ENCODE measurements around the gene UBL3.

Gene UBL3

DNA sequence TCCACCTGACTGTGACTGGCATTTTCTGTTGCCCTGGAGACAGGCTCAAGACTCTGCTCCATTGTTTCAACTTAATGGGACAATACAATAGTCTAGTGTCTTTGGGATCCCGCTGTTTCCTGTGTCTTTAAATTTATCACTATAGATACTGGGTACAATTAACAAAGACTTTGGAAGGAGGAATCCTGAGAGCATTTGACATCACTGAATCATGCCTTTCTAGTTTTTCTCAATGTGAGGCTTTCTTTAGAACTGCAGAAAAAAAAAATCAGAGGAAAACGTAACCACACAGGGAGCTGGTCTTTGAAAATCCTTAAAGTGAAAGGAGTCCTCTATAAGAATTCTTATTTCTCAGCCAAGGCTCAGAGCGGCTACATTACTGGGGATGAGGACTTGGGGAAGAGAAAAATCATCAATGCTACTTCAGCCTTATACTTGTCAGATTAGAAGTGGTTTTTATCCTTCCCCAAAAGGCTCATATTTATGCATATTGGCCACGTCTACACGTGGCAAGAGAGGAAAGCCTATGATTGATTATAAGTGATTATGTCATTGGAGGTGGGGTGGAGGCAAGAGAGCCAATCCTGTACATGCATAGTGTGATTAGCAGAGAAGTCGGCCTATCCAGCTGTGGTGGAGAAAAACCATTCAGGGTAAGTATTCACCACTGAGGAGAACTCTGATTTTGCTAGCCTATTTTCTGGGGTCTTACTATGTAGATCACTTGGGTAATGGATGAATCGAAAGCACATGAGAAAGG is 34.4 kb upstream of the UBL3 start:
- Histone ChIP-seq H3K27ac (ENCODE audit: low read depth, low read length) (no peak overlapping the region), H3K36me3 (ENCODE audit: control insufficient read depth in 5 of 5, insufficient read depth in 5 of 5, low read length in 5 of 5) (no peaks in the 10 kb centered on the region), H3K4me1 (ENCODE audit: control insufficient read depth in 5 of 5, insufficient read depth in 5 of 5, low read length in 5 of 5) (no peaks in the 10 kb centered on the region), H3K9ac (ENCODE audit: low read length in 5 of 5) (no peak overlapping the region), H3K4me3 (ENCODE audit: low read depth in 1 of 5, low read length in 5 of 5) (no peak overlapping the region), H3K9me3 (ENCODE audit: control insufficient read depth in 5 of 5, low read length in 5 of 5) (no peaks in the 10 kb centered on the region), H3K27me3 (ENCODE audit: control insufficient read depth in 5 of 5, insufficient read depth in 4 of 5, low read length in 5 of 5) (no peaks in the 10 kb centered on the region)

GRCh38 chr13:29883941-29884518 is 33.6 kb upstream of the UBL3 start:
- no peaks in the 10 kb centered on the region for H3K27me3 ChIP-seq (ENCODE audit: control insufficient read depth in 5 of 5, insufficient read depth in 4 of 5, low read length in 5 of 5)
- H3K27ac ChIP-seq (ENCODE audit: low read depth, low read length), result no peak overlapping the region
- H3K4me3 ChIP-seq (ENCODE audit: low read depth in 1 of 5, low read length in 5 of 5), result no peak overlapping the region
- no peaks in the 10 kb centered on the region for H3K9me3 ChIP-seq (ENCODE audit: control insufficient read depth in 5 of 5, low read length in 5 of 5)
- H3K4me1 ChIP-seq (ENCODE audit: control insufficient read depth in 5 of 5, insufficient read depth in 5 of 5, low read length in 5 of 5), result no peaks in the 10 kb centered on the region
- H3K36me3 ChIP-seq (ENCODE audit: control insufficient read depth in 5 of 5, insufficient read depth in 5 of 5, low read length in 5 of 5), result no peaks in the 10 kb centered on the region
- H3K9ac ChIP-seq (ENCODE audit: low read length in 5 of 5), result no peak overlapping the region

GRCh38 chr13:29882076-29882475 is 31.7 kb upstream of the UBL3 start:
- H3K4me3 ChIP-seq (ENCODE audit: low read depth in 1 of 5, low read length in 5 of 5), result no peak overlapping the region
- H3K27me3 ChIP-seq (ENCODE audit: control insufficient read depth in 5 of 5, insufficient read depth in 4 of 5, low read length in 5 of 5), result no peaks in the 10 kb centered on the region
- H3K4me1 ChIP-seq (ENCODE audit: control insufficient read depth in 5 of 5, insufficient read depth in 5 of 5, low read length in 5 of 5), result no peaks in the 10 kb centered on the region
- H3K9ac ChIP-seq (ENCODE audit: low read length in 5 of 5), result no peak overlapping the region
- H3K27ac ChIP-seq (ENCODE audit: low read depth, low read length), result no peak overlapping the region
- no peaks in the 10 kb centered on the region for H3K9me3 ChIP-seq (ENCODE audit: control insufficient read depth in 5 of 5, low read length in 5 of 5)
- H3K36me3 ChIP-seq (ENCODE audit: control insufficient read depth in 5 of 5, insufficient read depth in 5 of 5, low read length in 5 of 5), result no peaks in the 10 kb centered on the region

DNA sequence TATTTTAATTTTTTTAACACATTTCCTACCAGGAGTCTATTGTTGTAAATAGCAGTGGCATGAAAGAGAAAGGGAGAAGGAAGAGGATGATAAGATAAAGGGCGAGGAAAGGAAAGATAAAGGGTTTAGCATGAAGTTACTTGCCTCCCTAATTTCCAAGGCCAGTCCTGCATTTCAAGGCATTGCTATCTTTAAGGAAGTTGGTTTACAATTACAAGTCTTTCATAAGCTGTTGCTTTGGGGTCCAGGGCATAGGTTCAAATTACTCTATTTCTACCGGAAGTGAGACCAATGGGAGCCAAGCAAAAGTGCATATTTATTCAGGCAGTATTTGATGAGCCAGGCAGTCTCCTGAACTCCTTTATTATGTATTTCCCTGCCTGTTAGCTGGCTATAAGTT is 27.7 kb upstream of the UBL3 start:
- no peak overlapping the region for H3K4me3 ChIP-seq (ENCODE audit: low read depth in 1 of 5, low read length in 5 of 5)
- H3K36me3 ChIP-seq (ENCODE audit: control insufficient read depth in 5 of 5, insufficient read depth in 5 of 5, low read length in 5 of 5), result no peaks in the 10 kb centered on the region
- H3K9me3 ChIP-seq (ENCODE audit: control insufficient read depth in 5 of 5, low read length in 5 of 5), result no peaks in the 10 kb centered on the region
- peaks cover 0 to 3% (median 0%) of the 10 kb centered on the region in 5 donors for H3K4me1 ChIP-seq (ENCODE audit: control insufficient read depth in 5 of 5, insufficient read depth in 5 of 5, low read length in 5 of 5)
- H3K27me3 ChIP-seq (ENCODE audit: control insufficient read depth in 5 of 5, insufficient read depth in 4 of 5, low read length in 5 of 5), result no peaks in the 10 kb centered on the region
- H3K27ac ChIP-seq (ENCODE audit: low read depth, low read length), result no peak overlapping the region
- H3K9ac ChIP-seq (ENCODE audit: low read length in 5 of 5), result no peak overlapping the region

DNA sequence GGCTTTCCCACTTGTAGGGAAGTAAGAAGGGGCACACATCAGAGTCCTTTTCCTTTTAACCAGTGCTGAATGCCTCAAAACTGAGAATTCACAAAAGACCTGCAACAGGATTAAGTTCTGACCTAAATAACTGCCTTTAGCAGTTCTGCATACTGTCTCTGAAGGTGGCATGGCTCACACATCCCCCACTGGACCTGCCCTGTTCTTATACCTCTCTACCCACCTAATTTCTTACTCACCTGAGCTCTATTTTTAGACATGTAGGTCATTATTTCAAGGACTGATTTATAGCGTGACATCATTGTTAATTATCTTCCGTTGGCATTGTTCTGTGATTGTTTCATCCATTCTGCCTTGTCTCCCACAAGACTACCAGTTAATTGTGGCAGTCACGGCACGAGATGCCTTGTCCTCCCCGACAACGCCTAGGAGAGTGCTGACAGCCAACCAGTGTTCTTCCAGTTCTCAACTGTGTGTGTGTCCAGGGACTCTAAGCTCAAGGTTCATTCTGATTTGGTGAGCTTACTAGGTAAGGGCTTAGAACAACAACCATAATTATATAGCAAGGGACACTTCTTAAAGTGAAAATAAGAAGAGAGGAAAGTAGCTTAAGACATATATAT is 27.1 kb upstream of the UBL3 start:
- no peaks in the 10 kb centered on the region for H3K9me3 ChIP-seq (ENCODE audit: control insufficient read depth in 5 of 5, low read length in 5 of 5)
- H3K4me1 ChIP-seq (ENCODE audit: control insufficient read depth in 5 of 5, insufficient read depth in 5 of 5, low read length in 5 of 5), result peaks cover 0 to 3% (median 0%) of the 10 kb centered on the region in 5 donors
- no peaks in the 10 kb centered on the region for H3K36me3 ChIP-seq (ENCODE audit: control insufficient read depth in 5 of 5, insufficient read depth in 5 of 5, low read length in 5 of 5)
- H3K9ac ChIP-seq (ENCODE audit: low read length in 5 of 5), result no peak overlapping the region
- no peaks in the 10 kb centered on the region for H3K27me3 ChIP-seq (ENCODE audit: control insufficient read depth in 5 of 5, insufficient read depth in 4 of 5, low read length in 5 of 5)
- H3K27ac ChIP-seq (ENCODE audit: low read depth, low read length), result no peak overlapping the region
- no peak overlapping the region for H3K4me3 ChIP-seq (ENCODE audit: low read depth in 1 of 5, low read length in 5 of 5)

DNA sequence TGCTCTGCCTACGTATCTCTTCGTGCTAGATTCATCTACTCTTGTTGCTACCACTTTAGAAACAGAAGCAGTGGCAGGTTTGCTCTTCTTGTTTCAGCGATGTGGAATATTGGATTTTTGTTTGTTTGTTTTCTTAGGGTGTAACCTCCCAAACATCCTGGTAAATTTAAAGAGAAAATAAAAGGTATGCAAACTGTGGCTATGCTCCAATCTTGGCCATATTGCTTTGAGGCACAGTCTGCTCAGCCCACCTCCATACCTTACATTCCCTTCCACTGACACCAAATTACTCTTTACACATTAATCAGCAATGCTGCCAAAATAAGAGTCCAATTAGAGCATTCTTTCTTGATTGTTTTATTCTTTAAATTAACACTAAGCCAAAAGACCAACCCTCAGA is 25.2 kb upstream of the UBL3 start:
- no peak overlapping the region for H3K9ac ChIP-seq (ENCODE audit: low read length in 5 of 5)

GRCh38 chr13:29868581-29868980 is 18.2 kb upstream of the UBL3 start:
- Histone ChIP-seq H3K36me3 (ENCODE audit: control insufficient read depth in 5 of 5, insufficient read depth in 5 of 5, low read length in 5 of 5) (no peaks in the 10 kb centered on the region), H3K4me3 (ENCODE audit: low read depth in 1 of 5, low read length in 5 of 5) (no peak overlapping the region), H3K27me3 (ENCODE audit: control insufficient read depth in 5 of 5, insufficient read depth in 4 of 5, low read length in 5 of 5) (no peaks in the 10 kb centered on the region), H3K9me3 (ENCODE audit: control insufficient read depth in 5 of 5, low read length in 5 of 5) (no peaks in the 10 kb centered on the region), H3K27ac (ENCODE audit: low read depth, low read length) (no peak overlapping the region), H3K4me1 (ENCODE audit: control insufficient read depth in 5 of 5, insufficient read depth in 5 of 5, low read length in 5 of 5) (no peaks in the 10 kb centered on the region), H3K9ac (ENCODE audit: low read length in 5 of 5) (no peak overlapping the region)

More for the DNA sequence above, 25.2 kb upstream of the UBL3 start:
- H3K36me3 ChIP-seq (ENCODE audit: control insufficient read depth in 5 of 5, insufficient read depth in 5 of 5, low read length in 5 of 5), result no peaks in the 10 kb centered on the region
- no peak overlapping the region for H3K4me3 ChIP-seq (ENCODE audit: low read depth in 1 of 5, low read length in 5 of 5)
- H3K27me3 ChIP-seq (ENCODE audit: control insufficient read depth in 5 of 5, insufficient read depth in 4 of 5, low read length in 5 of 5), result no peaks in the 10 kb centered on the region
- no peaks in the 10 kb centered on the region for H3K9me3 ChIP-seq (ENCODE audit: control insufficient read depth in 5 of 5, low read length in 5 of 5)
- no peak overlapping the region for H3K27ac ChIP-seq (ENCODE audit: low read depth, low read length)
- H3K4me1 ChIP-seq (ENCODE audit: control insufficient read depth in 5 of 5, insufficient read depth in 5 of 5, low read length in 5 of 5), result peaks cover 0 to 3% (median 0%) of the 10 kb centered on the region in 5 donors

DNA sequence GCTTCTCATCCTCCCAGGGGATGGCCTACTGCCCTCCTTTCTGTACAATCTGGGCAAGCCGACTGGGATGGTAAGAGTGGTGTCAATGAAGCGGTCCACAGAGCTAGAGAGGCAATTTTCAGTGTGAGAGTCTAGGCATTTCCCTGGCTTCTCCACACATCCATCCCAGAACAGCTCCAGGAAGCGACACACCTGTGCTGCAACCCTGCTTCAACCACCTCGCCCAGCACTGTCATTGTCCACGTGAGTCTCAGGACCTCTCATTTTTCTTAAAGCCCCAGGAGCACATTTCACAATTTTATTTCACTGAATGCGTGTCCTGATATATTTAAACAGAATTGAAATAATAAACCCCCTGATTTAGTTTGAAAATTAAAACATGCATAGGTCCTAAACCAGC is 15.5 kb upstream of the UBL3 start:
- Histone ChIP-seq H3K9ac (ENCODE audit: low read length in 5 of 5) (no peak overlapping the region), H3K27ac (ENCODE audit: low read depth, low read length) (no peak overlapping the region), H3K27me3 (ENCODE audit: control insufficient read depth in 5 of 5, insufficient read depth in 4 of 5, low read length in 5 of 5) (no peaks in the 10 kb centered on the region), H3K9me3 (ENCODE audit: control insufficient read depth in 5 of 5, low read length in 5 of 5) (no peaks in the 10 kb centered on the region), H3K4me1 (ENCODE audit: control insufficient read depth in 5 of 5, insufficient read depth in 5 of 5, low read length in 5 of 5) (no peaks in the 10 kb centered on the region), H3K36me3 (ENCODE audit: control insufficient read depth in 5 of 5, insufficient read depth in 5 of 5, low read length in 5 of 5) (no peaks in the 10 kb centered on the region), H3K4me3 (ENCODE audit: low read depth in 1 of 5, low read length in 5 of 5) (no peak overlapping the region)

- Histone ChIP-seq H3K27ac (ENCODE audit: low read depth, low read length) (no peak overlapping the region), H3K36me3 (ENCODE audit: control insufficient read depth in 5 of 5, insufficient read depth in 5 of 5, low read length in 5 of 5) (no peaks in the 10 kb centered on the region), H3K9me3 (ENCODE audit: control insufficient read depth in 5 of 5, low read length in 5 of 5) (no peaks in the 10 kb centered on the region), H3K27me3 (ENCODE audit: control insufficient read depth in 5 of 5, insufficient read depth in 4 of 5, low read length in 5 of 5) (no peaks in the 10 kb centered on the region), H3K4me3 (ENCODE audit: low read depth in 1 of 5, low read length in 5 of 5) (no peak overlapping the region), H3K4me1 (ENCODE audit: control insufficient read depth in 5 of 5, insufficient read depth in 5 of 5, low read length in 5 of 5) (no peaks in the 10 kb centered on the region), H3K9ac (ENCODE audit: low read length in 5 of 5) (no peak overlapping the region)
Measured at GRCh38 chr13:29861694-29862110, 11.3 kb upstream of the UBL3 start.

DNA sequence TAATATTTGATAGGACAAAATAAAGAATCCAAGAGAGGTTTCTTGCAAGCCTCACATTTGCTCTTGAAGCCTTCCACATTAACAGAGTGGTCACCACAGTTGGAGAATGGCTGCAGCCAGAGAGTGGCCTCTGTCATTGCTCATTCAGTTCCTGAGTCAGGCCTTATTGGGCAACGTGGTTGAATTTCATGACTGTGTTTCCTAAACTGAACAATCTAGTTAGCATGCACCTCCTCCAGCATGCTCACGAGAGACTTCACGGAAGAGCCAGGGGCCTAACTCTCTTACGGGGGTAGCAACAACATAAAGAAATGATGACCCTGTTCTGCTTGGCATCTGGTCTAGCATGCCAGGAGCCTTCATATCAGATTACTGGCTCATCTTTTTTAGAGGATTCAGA is 9.6 kb upstream of the UBL3 start:
- no peaks in the 10 kb centered on the region for H3K4me1 ChIP-seq (ENCODE audit: control insufficient read depth in 5 of 5, insufficient read depth in 5 of 5, low read length in 5 of 5)
- no peaks in the 10 kb centered on the region for H3K36me3 ChIP-seq (ENCODE audit: control insufficient read depth in 5 of 5, insufficient read depth in 5 of 5, low read length in 5 of 5)
- H3K9me3 ChIP-seq (ENCODE audit: control insufficient read depth in 5 of 5, low read length in 5 of 5), result no peaks in the 10 kb centered on the region
- no peak overlapping the region for H3K4me3 ChIP-seq (ENCODE audit: low read depth in 1 of 5, low read length in 5 of 5)
- H3K27me3 ChIP-seq (ENCODE audit: control insufficient read depth in 5 of 5, insufficient read depth in 4 of 5, low read length in 5 of 5), result no peaks in the 10 kb centered on the region
- H3K27ac ChIP-seq (ENCODE audit: low read depth, low read length), result no peak overlapping the region
- no peak overlapping the region for H3K9ac ChIP-seq (ENCODE audit: low read length in 5 of 5)

Measured in subcutaneous abdominal adipose tissue (tissue), 5 donors.